Endothelial cell of umbilical vein (primary cell): ENCODE results near the gene SLC30A7. TPM values are rescaled to one million over a fixed set of nuclear protein-coding genes. Genes with fewer than 3 reads are reported as not detected.
A peak's percentile ranks its signal among the peaks of the same experiment; 100 is the strongest.

Experiments
- BruUV-seq: library from RNA; stranded (reverse); fragments of 400-500 nt; replicated peaks from 2 replicates; lab custom pipeline; 2021; lab: Mats Ljungman, UMichigan
- CTCF ChIA-PET: fragments of 300-600, 350-600 bp; sonication (Branson Sonifier 250); formaldehyde crosslinking; loops from one replicate; lab custom pipeline; 2021; ENCODE audit warnings: antibody characterized with exemption, inconsistent platforms; lab: Charles Lee
- POLR2A ChIA-PET: fragments of 300-600, 350-600 bp; sonication (Branson Sonifier 250); formaldehyde crosslinking; loops from one replicate; lab custom pipeline; 2021; ENCODE audit warnings: antibody characterized with exemption, inconsistent platforms; lab: Charles Lee
- DNase-seq: peaks from one replicate; pipeline ENCODE4 v3.0.0-alpha.2; 2011; ENCODE audit warnings: low read depth, low spot score
- FAIRE-seq: peaks from 2 replicates; lab custom pipeline; 2011; peaks lifted over from hg19 to GRCh38; lab: Jason Lieb, UNC
- H2AFZ ChIP-seq: 2 replicates; pipeline ENCODE4 v1.6.0; 2012; ENCODE audit warnings: low read depth, low read length, control low read depth, inconsistent platforms
- H3K27ac ChIP-seq: 2 replicates; pipeline ENCODE4 v1.5.1; 2011; ENCODE audit warnings: low read depth, mild to moderate bottlenecking, control low read depth, low read length, moderate library complexity; ENCODE audit not compliant: insufficient read depth
- H3K27me3 ChIP-seq, 2 experiments: 2 replicates each; pipeline versions ENCODE4 v1.6.0 to v1.6.1; 2011; ENCODE audit warnings: low read length in 2 of 2, mixed read lengths in 1 of 2; ENCODE audit not compliant: control insufficient read depth in 2 of 2, insufficient read depth in 2 of 2
- H3K36me3 ChIP-seq, 2 experiments: 2 replicates in 1 of 2; 3 replicates in 1 of 2; pipeline ENCODE4 v1.5.1; 2011; ENCODE audit warnings: low read length in 2 of 2, mild to moderate bottlenecking in 1 of 2, moderate library complexity in 1 of 2; ENCODE audit not compliant: control insufficient read depth in 2 of 2, insufficient read depth in 2 of 2; ENCODE audit errors: extremely low read depth in 1 of 2
- H3K4me1 ChIP-seq: 3 replicates; pipeline ENCODE4 v1.5.1; 2011; ENCODE audit warnings: mild to moderate bottlenecking, low read length; ENCODE audit not compliant: control insufficient read depth, insufficient read depth; ENCODE audit errors: extremely low read depth
- H3K4me2 ChIP-seq: 2 replicates; pipeline ENCODE4 v1.6.1; 2011; ENCODE audit warnings: low read length, control low read depth, mixed read lengths; ENCODE audit not compliant: insufficient read depth
- H3K4me3 ChIP-seq, 3 experiments: fragments of 200-600 bp in 1 of 3; sonication (generic), shearing (Covaris generic) in 1 of 3; replicated peaks in 1 of 3; 2 replicates each; pipeline ENCODE4 v1.5.1; 2011 to 2016; ENCODE audit warnings: control low read depth in 3 of 3, low read length in 3 of 3, mild to moderate bottlenecking in 2 of 3, inconsistent platforms in 1 of 3, low read depth in 1 of 3, moderate library complexity in 1 of 3; ENCODE audit not compliant: insufficient read depth in 1 of 3
- H3K79me2 ChIP-seq: 2 replicates; pipeline ENCODE4 v1.6.0; 2012; ENCODE audit warnings: low read length, inconsistent platforms; ENCODE audit not compliant: control insufficient read depth, insufficient read depth
- H3K9ac ChIP-seq: replicated peaks from 2 replicates; pipeline ENCODE3; 2011; ENCODE audit warnings: low read length, control low read depth; ENCODE audit not compliant: insufficient read depth; ENCODE audit errors: extremely low read depth
- H3K9me1 ChIP-seq: replicated peaks from 3 replicates; pipeline ENCODE4 v1.6.0; 2011; ENCODE audit warnings: mild to moderate bottlenecking, low read length; ENCODE audit not compliant: control insufficient read depth, insufficient read depth; ENCODE audit errors: extremely low read depth
- H3K9me3 ChIP-seq: replicated peaks from 2 replicates; pipeline ENCODE4 v1.5.1; 2012; ENCODE audit warnings: low read length, inconsistent platforms; ENCODE audit not compliant: control insufficient read depth, insufficient read depth
- H4K20me1 ChIP-seq: replicated peaks from 2 replicates; pipeline ENCODE3; 2011; ENCODE audit warnings: mild to moderate bottlenecking, low read length; ENCODE audit not compliant: control insufficient read depth, insufficient read depth; ENCODE audit errors: extremely low read depth
- CTCF ChIP-seq, 2 donors: IDR thresholded peaks; 1 replicate in 1 of 2; 2 replicates in 1 of 2; pipeline ENCODE4 v1.5.1; 2011; ENCODE audit warnings: low read length in 2 of 2, mild to moderate bottlenecking in 2 of 2, moderate library complexity in 2 of 2, control low read depth in 1 of 2, inconsistent platforms in 1 of 2, low read depth in 1 of 2; ENCODE audit not compliant: insufficient read depth in 1 of 2; ENCODE audit errors: extremely low read depth in 1 of 2
- EZH2 ChIP-seq: IDR thresholded peaks from 2 replicates; pipeline ENCODE4 v1.6.1; 2012; ENCODE audit warnings: borderline replicate concordance, low read depth, mild to moderate bottlenecking, moderate library complexity, low read length, inconsistent platforms; ENCODE audit not compliant: severe bottlenecking
- FOS ChIP-seq: IDR thresholded peaks from 2 replicates; pipeline ENCODE4 v1.6.1; 2011; ENCODE audit warnings: mild to moderate bottlenecking, low read length, moderate library complexity, borderline replicate concordance; ENCODE audit not compliant: insufficient read depth
- GATA2 ChIP-seq: IDR thresholded peaks from 2 replicates; pipeline ENCODE4 v1.7.0; 2011; ENCODE audit warnings: low read depth, mild to moderate bottlenecking, moderate library complexity, mixed read lengths, low read length; ENCODE audit not compliant: insufficient read length, insufficient read depth
- JUN ChIP-seq: IDR thresholded peaks from 2 replicates; pipeline ENCODE4 v1.6.1; 2011; ENCODE audit warnings: borderline replicate concordance, low read depth; ENCODE audit not compliant: insufficient read length, insufficient read depth
- MAX ChIP-seq: IDR thresholded peaks from 2 replicates; pipeline ENCODE4 v1.6.1; 2011; ENCODE audit not compliant: insufficient read depth, insufficient read length
- MYC ChIP-seq: IDR thresholded peaks from one replicate; pipeline ENCODE4 v1.6.1; 2011; ENCODE audit warnings: mild to moderate bottlenecking, low read depth, low read length
- POLR2A ChIP-seq: IDR thresholded peaks from 2 replicates; pipeline ENCODE4 v1.6.1; 2012; ENCODE audit warnings: low read depth, mild to moderate bottlenecking, control low read depth, low read length
- POLR2AphosphoS5 ChIP-seq: IDR thresholded peaks from 2 replicates; pipeline ENCODE4 v1.6.1; 2012; ENCODE audit warnings: low read depth, mild to moderate bottlenecking, control low read depth, low read length, moderate library complexity; ENCODE audit not compliant: insufficient read depth
- dilution Hi-C: fragments of 300-500 bp; cut with MboI; formaldehyde crosslinking; loops from one replicate; pipeline ENCODE4 v1.15.0; 2019; ENCODE audit warnings: low sequenced_read_pairs; ENCODE audit not compliant: extremely low pct_ligation_motif_present
- intact Hi-C: fragments of 100-400 bp; cut with micrococcal nuclease; formaldehyde crosslinking; loops from one replicate; pipeline ENCODE4 v1.10.0; 2022
- polyA plus RNA-seq, 4 experiments: library from polyadenylated mRNA; depleted of rRNA in 3 of 4; stranded (reverse) in 3 of 4; unstranded in 1 of 4; fragments of >200 nt; gene quantifications; 2 replicates each; pipeline versions ENCODE4 v1.2.1 to v1.2.3, GENCODE V29; 2011 to 2012; ENCODE audit warnings: missing spikeins in 1 of 4
- total RNA-seq: library from RNA; stranded (reverse); gene quantifications from 2 replicates; pipeline ENCODE4 v1.2.3, GENCODE V29; 2021

Gene SLC30A7
- total and polyA plus RNA-seq, 2 donors (not counting 3 experiments of a cell fraction or from before 2014, with no cell fraction given) = 9.3 to 38.6 TPM

GRCh38 chr1:100893718-100894117 is 2.2 kb upstream of the SLC30A7 start:
- Histone ChIP-seq H3K36me3 (no peaks in the 10 kb centered on the region), H2AFZ (no peak overlapping the region), H3K9me3 (peaks cover 3% of the 10 kb centered on the region), H3K27me3 (no peaks in the 10 kb centered on the region), H3K79me2 (peaks cover 50% of the 10 kb centered on the region), H3K27ac (peak overlapping the region; percentile 93), H4K20me1 (no peaks in the 10 kb centered on the region), H3K9me1 (no peaks in the 10 kb centered on the region), H3K9ac (peak overlapping the region; percentile 78), H3K4me1 (peaks cover 26% of the 10 kb centered on the region), H3K4me2 (peak overlapping the region; percentile 96), H3K4me3 (peak overlapping the region in 2 of 3 experiments; percentile 87 to 91)
- ChIA-PET CTCF (interaction anchor here (1.0 to 2.1 kb wide), 7 partner anchors 9 to 545 kb away, joined by 3 to 23 read pairs (median 6); no protein-coding TSS in a partner anchor), POLR2A (no interaction called here)
- no TSS peak for BruUV-seq
- TF ChIP-seq POLR2AphosphoS5 = no peak
- TF ChIP-seq POLR2A = no peak
- no peak for TF ChIP-seq EZH2
- no peak for TF ChIP-seq MAX
- no peak for TF ChIP-seq GATA2
- TF ChIP-seq JUN = no peak
- TF ChIP-seq FOS = no peak
- no peak for TF ChIP-seq MYC
- TF ChIP-seq CTCF (IDR thresholded peaks at IDR 0.05; ENCODE audit: extremely low read depth in 1 of 2, insufficient read depth in 1 of 2, low read depth in 1 of 2, low read length in 2 of 2) = no peak
- dilution Hi-C loops (no loop called here), intact Hi-C loops (loop anchor here (5.0 to 10.0 kb wide), 2 partner anchors 541 to 759 kb away; partner anchors contain the start of genes CDC14A, SASS6 and TRMT13)
- FAIRE-seq (no peak), DNase-seq (no peak)
